GM13977 (cell line): ENCODE measurements around the gene PUM1.
"Not testable (repeated sequence)": the region's sequence is repeated elsewhere in the genome, so short reads cannot be mapped to it uniquely, and the experiment has no call there.

ENCODE experiments used
- DNase-seq: peaks from one replicate; pipeline ENCODE4 v3.0.0; 2012; ENCODE audit warnings: low spot score
- in situ Hi-C: fragments of 300-500 bp; cut with MboI; formaldehyde crosslinking; loops from one replicate; pipeline ENCODE4 v1.12.0; 2022; ENCODE audit warnings: low sequenced_read_pairs, low pct_unique_long_range_greater_than_20kb, mixed read lengths, inconsistent platforms; ENCODE audit not compliant: unreplicated experiment
- TF ChIP-seq, protein P1 (sequence below): IDR thresholded peaks from 2 replicates; pipeline ENCODE4 v1.5.1; 2012; ENCODE audit warnings: mild to moderate bottlenecking, control low read depth; ENCODE audit not compliant: insufficient read depth; ENCODE audit errors: extremely low read depth, missing control alignments

Gene PUM1

GRCh38 chr1:30957560-30958222, 107.8 kb downstream of the PUM1 start:
- TF ChIP-seq, protein P1, sequence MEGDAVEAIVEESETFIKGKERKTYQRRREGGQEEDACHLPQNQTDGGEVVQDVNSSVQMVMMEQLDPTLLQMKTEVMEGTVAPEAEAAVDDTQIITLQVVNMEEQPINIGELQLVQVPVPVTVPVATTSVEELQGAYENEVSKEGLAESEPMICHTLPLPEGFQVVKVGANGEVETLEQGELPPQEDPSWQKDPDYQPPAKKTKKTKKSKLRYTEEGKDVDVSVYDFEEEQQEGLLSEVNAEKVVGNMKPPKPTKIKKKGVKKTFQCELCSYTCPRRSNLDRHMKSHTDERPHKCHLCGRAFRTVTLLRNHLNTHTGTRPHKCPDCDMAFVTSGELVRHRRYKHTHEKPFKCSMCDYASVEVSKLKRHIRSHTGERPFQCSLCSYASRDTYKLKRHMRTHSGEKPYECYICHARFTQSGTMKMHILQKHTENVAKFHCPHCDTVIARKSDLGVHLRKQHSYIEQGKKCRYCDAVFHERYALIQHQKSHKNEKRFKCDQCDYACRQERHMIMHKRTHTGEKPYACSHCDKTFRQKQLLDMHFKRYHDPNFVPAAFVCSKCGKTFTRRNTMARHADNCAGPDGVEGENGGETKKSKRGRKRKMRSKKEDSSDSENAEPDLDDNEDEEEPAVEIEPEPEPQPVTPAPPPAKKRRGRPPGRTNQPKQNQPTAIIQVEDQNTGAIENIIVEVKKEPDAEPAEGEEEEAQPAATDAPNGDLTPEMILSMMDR: no peak
- in situ Hi-C loops: no loop called here
- DNase-seq: no peak

DNA sequence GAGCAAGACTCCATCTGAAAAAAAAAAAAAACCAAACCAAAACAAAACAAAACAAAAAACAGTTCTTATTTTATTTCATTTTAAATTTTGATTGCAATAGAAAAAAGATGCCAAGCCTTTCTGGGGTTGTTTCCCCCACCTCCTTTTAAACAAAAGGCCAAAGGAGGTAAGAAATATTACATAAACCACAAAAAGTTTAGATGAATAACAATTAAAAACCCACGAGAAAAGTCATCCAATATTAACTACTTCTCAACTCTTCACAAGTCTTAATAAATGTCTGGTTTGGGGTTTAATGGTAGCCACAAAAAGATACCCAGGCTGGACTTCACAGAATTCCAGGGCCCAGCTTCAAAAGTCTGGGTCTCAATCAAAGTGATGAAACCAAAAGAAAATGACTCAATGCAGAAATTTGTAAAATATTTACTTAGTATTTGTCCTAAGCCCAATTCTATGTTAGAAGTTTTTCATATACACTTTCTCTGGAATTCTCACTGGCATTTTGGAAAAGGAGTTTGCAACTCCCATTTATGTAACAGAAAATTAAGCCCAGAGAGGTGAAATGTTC, 110.0 kb downstream of the PUM1 start:
- in situ Hi-C loops: no loop called here
- no peak for DNase-seq
- TF ChIP-seq, protein P1: no peak

GRCh38 chr1:30953685-30954084, 111.8 kb downstream of the PUM1 start:
- TF ChIP-seq, protein P1: no peak
- DNase-seq: no peak
- in situ Hi-C loops: no loop called here

GRCh38 chr1:30952098-30952497, 113.4 kb downstream of the PUM1 start:
- TF ChIP-seq, protein P1: no peak
- no peak for DNase-seq
- in situ Hi-C loops: no loop called here

GRCh38 chr1:30950700-30951099, 114.8 kb downstream of the PUM1 start:
- in situ Hi-C loops: no loop called here
- TF ChIP-seq, protein P1: no peak

DNA sequence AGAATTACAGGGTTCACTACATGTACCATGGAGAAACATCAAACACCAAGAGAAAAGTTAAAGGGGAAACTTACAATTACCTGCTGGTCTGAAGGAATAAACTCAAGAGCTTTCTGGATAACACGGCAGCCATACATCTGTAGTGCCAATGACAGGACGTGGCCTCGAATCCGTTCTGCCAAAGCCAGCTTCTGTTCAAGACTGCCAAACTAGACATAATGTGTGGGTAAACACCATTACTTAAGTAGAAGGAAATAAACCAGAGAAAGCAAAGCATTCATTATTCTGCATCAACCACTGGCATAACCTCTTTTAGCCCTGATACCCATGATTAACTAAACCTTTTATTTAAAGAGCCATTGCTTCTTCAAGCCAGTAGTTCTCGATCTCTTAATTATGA, 115.5 kb downstream of the PUM1 start:
- no peak for DNase-seq
- TF ChIP-seq, protein P1: no peak
- in situ Hi-C loops: no loop called here

More at GRCh38 chr1:30950700-30951099, 114.8 kb downstream of the PUM1 start:
- no peak for DNase-seq

DNA sequence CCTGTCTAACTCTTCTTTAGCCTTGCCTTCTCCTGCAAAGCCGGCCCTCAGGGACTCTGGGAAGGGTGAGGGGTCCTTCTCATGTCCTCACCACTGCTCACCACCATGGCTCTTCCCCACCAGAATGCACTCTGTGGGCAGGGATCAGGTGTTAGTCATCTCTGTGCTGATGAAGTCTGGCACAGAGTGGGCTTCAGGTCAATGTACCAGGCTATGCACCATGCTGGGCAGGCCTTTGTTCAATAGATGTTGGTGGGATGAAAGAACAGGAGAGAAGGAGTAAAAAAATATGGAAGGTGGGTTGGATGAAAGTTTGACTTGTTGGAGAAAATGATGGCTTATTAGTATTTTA, 116.1 kb downstream of the PUM1 start:
- in situ Hi-C loops, DNase-seq: not testable (repeated sequence)

- DNase-seq, in situ Hi-C loops: not testable (repeated sequence)
Observed at GRCh38 chr1:30948813-30949486, 116.6 kb downstream of the PUM1 start.
